GM10847 (cell line): ENCODE measurements around the gene BCL3.

Experiments used
- POLR2A ChIP-seq: IDR thresholded peaks from 2 replicates; pipeline ENCODE4 v1.6.1; 2011; ENCODE audit not compliant: insufficient read length; ENCODE audit errors: extremely low read depth

The BCL3 gene

DNA sequence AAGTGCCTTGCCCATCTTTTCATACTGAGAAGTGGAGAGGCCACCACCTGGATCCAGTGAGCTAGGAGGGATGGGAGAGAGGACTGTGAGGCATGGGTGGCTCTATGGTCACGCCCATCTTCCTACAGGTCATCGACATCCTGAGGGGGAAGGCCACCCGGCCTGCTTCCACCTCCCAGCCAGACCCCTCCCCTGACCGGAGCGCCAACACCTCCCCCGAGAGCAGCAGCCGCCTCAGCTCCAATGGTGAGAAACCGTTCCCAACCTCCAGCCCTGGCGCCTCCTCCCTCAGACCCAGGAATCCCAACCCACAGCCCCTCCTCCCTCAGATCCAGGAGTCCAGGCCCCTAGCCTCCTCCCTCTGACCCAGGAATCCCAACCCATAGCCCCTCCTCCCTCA, 10.1 kb downstream of the BCL3 start:
- no peak for TF ChIP-seq POLR2A

DNA sequence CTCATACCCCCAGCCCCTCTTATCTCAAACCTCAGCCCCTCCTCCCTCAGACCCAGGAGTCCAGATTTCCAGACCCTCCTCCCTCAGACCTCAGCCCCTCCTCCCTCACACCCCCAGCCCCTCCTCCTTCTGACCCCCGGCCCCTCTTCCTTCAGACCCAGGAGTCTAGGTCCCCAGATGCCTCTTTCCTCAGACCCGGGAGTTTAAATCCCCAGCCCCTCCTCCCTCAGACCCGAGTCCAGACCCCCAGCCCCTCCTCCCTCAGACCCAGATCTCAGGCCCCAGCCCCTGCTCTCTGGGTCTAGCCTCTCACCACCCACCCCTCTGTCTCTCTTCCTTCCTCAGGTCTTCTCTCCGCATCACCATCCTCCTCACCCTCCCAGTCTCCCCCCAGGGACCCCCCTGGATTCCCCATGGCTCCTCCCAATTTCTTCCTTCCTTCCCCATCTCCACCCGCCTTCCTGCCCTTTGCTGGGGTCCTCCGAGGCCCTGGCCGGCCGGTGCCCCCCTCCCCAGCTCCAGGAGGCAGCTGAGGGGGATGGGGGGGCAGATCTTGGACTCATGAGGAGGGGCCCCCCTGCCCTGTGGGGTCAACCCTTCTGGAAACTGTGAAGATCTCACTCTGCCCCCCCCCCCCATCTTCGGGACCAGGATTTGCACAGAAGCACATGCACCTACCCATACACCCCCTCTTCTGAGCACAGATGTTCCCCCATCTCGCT, 10.7 kb downstream of the BCL3 start:
- no peak for TF ChIP-seq POLR2A

- no peak for TF ChIP-seq POLR2A
Observed at GRCh38 chr19:44762038-44762437, 13.5 kb downstream of the BCL3 start.

DNA sequence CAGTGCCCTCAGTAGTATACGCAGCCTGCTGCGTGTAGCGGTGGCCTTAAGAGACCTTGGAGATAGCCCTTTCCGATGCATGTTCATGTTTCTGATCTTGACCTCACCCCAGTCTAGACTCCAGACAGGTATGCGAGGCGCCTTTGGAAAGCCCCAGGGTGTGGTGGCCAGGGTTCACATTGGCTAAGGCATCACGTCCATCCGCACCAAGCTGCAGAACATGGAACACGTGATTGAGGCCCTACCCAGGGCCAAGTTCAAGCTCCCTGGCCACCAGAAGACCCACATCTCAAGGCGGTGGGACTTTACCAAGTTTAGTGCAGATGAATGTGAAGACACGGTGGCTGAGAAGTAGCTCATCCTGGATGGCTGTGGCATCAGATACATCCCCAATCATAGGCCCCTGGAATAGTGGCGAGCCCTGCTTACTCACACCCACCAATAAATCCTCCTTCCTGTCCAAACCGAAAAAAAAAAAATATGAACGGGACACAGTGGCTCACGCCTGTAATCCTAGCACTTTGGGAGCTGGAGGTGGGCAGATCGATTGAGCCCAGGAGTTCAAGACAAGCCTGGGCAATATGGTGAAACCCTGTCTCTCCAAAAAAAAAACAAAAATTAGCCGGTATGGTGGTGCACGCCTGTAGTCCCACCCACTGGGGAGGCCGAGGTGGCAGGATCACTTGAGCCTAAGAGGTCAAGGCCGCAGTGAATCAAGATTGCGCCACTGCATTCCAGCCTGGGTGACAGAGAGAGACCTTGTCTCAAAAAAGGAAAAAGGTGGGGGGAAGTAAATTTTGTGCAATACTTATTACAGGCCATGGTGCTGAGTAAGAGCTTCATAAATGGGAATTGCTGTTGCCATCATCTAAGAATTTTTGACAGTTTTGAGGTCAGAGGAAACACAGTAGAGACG, 16.8 kb downstream of the BCL3 start:
- no peak for TF ChIP-seq POLR2A

GRCh38 chr19:44765949-44766335, 17.4 kb downstream of the BCL3 start:
- no peak for TF ChIP-seq POLR2A

GRCh38 chr19:44767295-44768180, 19.0 kb downstream of the BCL3 start:
- no peak for TF ChIP-seq POLR2A

GRCh38 chr19:44770550-44771257, 22.2 kb downstream of the BCL3 start:
- no peak for TF ChIP-seq POLR2A

DNA sequence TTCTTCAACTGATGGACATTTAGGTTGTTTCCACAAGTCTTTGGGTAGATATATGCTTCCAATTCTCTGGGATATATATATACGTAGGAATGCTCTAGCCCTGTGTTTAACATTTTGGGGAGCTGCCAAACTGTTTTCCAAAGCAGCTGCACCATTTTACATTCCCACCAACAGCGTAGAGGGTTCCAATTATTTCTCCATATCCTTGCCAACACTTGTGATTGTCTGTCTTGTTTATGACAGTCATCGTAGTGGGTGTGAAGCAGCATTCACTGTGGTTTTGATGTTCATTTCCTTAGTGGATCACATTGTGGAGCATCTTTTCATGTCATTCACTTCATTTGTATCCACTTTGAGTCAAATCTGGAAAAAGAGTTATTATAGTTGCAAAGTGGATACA, 24.5 kb downstream of the BCL3 start:
- TF ChIP-seq POLR2A: no peak

DNA sequence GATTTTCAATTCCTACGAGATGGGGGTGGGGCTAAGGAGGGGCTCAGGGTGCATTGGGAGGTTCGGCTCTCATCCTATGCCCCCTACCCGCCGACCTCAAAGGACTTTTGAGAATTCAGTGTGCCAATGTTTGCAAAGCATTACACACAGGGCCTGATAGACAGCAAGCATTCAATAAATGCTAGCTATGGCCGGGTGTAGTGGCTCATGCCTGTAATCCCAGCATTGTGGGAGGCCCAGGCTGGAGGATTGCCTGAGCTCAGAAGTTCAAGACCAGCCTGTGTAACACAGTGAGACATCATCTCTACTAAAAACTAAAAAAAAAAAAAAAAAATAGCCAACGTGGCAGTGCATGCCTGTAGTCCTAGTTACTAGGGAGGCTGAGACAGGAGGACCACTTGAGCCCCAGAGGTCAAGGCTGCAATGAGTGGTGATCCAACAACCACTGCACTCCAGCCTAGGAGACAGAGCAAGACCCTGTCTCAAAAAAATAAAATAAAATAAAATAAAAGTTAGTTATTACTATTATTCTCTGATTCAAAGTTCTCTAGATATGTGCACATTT, 27.2 kb downstream of the BCL3 start:
- TF ChIP-seq POLR2A: no peak

GRCh38 chr19:44776402-44777096, 28.0 kb downstream of the BCL3 start:
- no peak for TF ChIP-seq POLR2A

DNA sequence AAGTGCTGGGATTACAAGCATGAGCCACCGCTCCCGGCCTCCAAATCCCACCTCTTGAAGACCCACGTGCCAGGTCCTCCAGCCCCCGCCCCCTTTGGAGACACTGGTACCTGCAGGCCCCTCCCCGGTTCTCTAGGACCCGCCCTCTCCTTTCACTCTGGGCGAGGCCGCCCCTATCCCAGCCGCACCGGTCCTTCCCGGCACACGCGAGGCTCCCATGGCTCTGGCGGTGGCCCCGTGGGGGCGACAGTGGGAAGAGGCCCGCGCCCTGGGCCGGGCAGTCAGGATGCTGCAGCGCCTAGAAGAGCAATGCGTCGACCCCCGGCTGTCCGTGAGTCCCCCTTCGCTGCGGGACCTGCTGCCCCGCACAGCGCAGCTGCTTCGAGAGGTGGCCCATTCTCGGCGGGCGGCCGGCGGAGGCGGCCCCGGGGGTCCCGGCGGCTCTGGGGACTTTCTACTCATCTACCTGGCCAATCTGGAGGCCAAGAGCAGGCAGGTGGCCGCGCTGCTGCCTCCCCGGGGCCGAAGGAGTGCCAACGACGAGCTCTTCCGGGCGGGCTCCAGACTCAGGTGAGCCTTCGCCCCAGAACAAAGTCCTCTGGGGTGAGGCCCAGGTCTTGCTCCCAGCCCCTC, 29.3 kb downstream of the BCL3 start, which contains the start of gene CBLC:
Gene CBLC (plus strand): TSS at position 176 of the 633 bp plus-strand sequence. CDS start 42 bp downstream, at position 218.
- no peak for TF ChIP-seq POLR2A

DNA sequence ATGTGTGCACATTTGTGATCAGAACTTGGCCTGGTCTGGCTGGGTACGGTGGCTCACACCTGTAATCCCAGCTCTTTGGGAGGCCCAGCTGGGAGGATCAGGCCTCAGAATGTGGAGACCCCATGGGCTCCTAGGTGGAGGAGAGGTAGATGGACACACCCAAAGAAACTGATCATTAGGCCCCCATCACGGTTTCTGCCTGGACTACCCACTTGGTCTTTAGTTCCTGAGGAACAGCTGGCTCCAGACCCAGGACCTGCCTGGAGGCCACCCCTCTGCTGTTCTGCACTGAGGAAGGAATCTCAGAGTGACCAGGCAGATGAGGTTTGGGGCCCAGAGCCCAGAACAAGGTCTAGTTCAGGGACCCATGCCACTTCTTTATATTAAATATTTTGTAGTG, 30.6 kb downstream of the BCL3 start:
- no peak for TF ChIP-seq POLR2A

- no peak for TF ChIP-seq POLR2A
Observed at GRCh38 chr19:44782729-44783128, 34.2 kb downstream of the BCL3 start.
